Measurements from ENCODE around the gene DVL3. TPM values are rescaled to one million over a fixed set of nuclear protein-coding genes. Genes with fewer than 3 reads are reported as not detected.

Gene DVL3
- total RNA-seq, 1 experiment from 2014 or later = 73.4 TPM

DNA sequence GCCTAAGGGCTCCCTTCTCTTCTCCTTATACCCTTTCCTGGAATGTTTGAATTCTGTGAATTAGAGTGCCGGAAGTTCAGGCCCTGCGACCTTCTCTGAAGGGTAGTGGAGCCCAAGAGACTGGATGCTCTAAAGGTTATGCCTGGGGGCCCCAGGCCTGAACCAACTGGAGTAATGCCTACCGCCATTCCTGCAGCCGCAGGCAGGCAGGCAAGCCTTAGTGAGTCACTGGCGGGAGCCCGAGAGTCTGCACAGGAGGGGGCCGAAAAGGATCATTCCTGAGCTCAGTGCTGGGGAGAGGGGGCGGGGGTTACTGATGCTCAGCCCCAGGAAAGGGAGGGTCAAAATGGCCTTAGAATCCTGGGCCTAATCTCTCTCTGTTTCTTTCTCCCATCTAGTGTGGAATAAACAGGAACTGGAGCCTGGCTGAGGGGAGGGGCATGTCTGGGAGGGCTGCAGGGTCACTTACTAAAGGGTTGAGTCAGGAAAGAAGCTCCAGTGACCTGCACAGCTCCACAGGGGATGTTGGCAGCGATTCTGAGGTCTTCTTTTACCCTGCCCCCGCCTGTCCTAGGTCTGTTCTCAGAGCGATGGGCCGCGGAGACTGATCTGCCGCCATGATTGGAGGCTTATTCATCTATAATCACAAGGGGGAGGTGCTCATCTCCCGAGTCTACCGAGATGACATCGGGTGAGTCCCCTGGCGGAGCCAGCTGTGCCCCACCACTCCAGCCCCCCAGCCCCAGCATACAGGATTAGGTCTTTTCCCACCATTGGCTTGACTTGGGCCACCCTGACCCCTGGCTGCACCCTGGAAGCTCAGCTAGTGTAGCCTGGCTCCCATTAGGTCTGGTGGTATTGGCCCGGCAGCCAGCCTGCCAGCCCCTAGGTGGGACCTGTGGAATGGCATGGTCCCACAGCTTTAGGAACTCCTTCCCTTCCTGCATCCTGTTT, 21.5 kb downstream of the DVL3 start:
- Mint-ChIP-seq H3K36me3 (ENCODE audit: insufficient read depth, unreplicated experiment) (peaks cover 44% of the 10 kb centered on the region), H3K27ac (ENCODE audit: low read depth, unreplicated experiment) (peak overlapping the region; percentile 95), H3K9me3 (ENCODE audit: unreplicated experiment) (no peaks in the 10 kb centered on the region), H3K4me3 (ENCODE audit: unreplicated experiment) (peak overlapping the region; percentile 100), H3K27me3 (ENCODE audit: insufficient read depth, unreplicated experiment) (no peaks in the 10 kb centered on the region), H3K4me1 (ENCODE audit: insufficient read depth, unreplicated experiment) (peaks cover 19% of the 10 kb centered on the region)
- intact Hi-C loops (cut with micrococcal nuclease) = no loop called here
- TF ChIP-seq, protein P1, sequence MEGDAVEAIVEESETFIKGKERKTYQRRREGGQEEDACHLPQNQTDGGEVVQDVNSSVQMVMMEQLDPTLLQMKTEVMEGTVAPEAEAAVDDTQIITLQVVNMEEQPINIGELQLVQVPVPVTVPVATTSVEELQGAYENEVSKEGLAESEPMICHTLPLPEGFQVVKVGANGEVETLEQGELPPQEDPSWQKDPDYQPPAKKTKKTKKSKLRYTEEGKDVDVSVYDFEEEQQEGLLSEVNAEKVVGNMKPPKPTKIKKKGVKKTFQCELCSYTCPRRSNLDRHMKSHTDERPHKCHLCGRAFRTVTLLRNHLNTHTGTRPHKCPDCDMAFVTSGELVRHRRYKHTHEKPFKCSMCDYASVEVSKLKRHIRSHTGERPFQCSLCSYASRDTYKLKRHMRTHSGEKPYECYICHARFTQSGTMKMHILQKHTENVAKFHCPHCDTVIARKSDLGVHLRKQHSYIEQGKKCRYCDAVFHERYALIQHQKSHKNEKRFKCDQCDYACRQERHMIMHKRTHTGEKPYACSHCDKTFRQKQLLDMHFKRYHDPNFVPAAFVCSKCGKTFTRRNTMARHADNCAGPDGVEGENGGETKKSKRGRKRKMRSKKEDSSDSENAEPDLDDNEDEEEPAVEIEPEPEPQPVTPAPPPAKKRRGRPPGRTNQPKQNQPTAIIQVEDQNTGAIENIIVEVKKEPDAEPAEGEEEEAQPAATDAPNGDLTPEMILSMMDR (IDR thresholded peaks at IDR 0.05; ENCODE audit: unreplicated experiment) = no peak
- POLR2A ChIA-PET = interaction anchor here (0.5 to 4.3 kb wide), 10 partner anchors 8 to 805 kb away, joined by 3 to 31 read pairs (median 4); partner anchors contain the start of genes ABCF3, EEF1AKMT4 and EIF2B5
- CTCF ChIA-PET = interaction anchor here (0.6 to 1.1 kb wide), 4 partner anchors 50 to 271 kb away, joined by 3 to 4 read pairs (median 3); no protein-coding TSS in a partner anchor
- BruUV-seq (replicated peaks) = no TSS peak
- DNase-seq (ENCODE audit: unreplicated experiment) = peak; percentile 87

DNA sequence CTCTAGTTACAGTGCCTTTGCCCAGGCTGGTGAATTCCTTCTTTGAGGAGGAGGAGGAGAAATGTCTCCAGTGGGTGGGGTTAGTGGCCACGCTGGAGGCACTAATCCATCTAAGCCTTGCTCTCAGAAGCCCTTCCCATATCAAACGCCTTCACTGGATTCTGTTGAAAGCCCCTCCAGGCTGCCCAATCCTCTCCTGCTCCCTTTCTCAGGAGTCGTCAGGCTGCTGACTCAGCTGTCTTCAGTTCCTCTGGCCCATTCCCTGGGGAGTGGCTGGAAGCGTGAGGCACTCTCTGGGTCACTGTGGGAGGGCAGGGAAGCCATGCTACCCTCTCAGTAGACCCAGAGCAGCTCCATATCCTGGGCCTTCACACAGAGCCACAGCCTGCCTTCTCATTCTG, 22.2 kb downstream of the DVL3 start:
- H3K27ac Mint-ChIP-seq (ENCODE audit: low read depth, unreplicated experiment) = peak overlapping the region; percentile 95
- DNase-seq (ENCODE audit: unreplicated experiment) = no peak
- no peaks in the 10 kb centered on the region for H3K27me3 Mint-ChIP-seq (ENCODE audit: insufficient read depth, unreplicated experiment)
- peaks cover 16% of the 10 kb centered on the region for H3K4me1 Mint-ChIP-seq (ENCODE audit: insufficient read depth, unreplicated experiment)
- TF ChIP-seq, protein P1 (IDR thresholded peaks at IDR 0.05; ENCODE audit: unreplicated experiment) = no peak
- H3K4me3 Mint-ChIP-seq (ENCODE audit: unreplicated experiment) = no peak overlapping the region
- H3K9me3 Mint-ChIP-seq (ENCODE audit: unreplicated experiment) = no peaks in the 10 kb centered on the region
- intact Hi-C loops (cut with micrococcal nuclease) = no loop called here
- no TSS peak for BruUV-seq (replicated peaks)
- POLR2A ChIA-PET = interaction anchor here (0.5 to 4.3 kb wide), 7 partner anchors 9 to 805 kb away, joined by 3 to 31 read pairs (median 4); partner anchors contain the start of genes ABCF3, EEF1AKMT4 and EIF2B5
- H3K36me3 Mint-ChIP-seq (ENCODE audit: insufficient read depth, unreplicated experiment) = peaks cover 44% of the 10 kb centered on the region
- CTCF ChIA-PET = interaction anchor here (0.7 kb wide), 1 partner anchor 50 kb away, joined by 4 read pairs; no protein-coding TSS in a partner anchor

DNA sequence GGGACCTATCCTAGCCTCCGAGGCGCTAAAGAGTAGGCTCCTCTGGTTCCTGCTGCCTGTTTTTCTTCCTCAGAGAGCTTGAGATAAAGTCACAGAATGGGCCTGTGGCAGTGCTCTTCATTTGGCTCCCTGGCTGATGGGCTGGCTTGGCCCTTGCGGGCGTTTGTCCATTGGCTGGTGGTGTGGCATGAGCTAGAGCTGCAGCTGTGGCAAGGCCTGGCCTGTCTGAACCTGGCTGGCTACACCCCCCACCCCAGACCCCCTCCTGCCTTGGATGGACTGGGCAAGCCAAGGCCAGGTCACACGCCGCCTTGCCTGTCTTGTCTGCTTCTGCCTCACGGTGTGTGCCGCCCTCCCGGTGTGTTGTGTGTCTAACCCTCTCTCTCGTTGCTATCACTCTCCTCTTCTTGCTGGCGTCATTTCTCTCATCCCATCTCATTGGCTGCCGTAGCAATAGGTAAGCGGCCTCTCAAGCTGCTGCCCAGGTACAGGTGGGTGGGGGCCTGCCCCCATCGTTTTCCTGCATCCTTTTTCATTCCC, 22.7 kb downstream of the DVL3 start:
- Mint-ChIP-seq H3K27me3 (ENCODE audit: insufficient read depth, unreplicated experiment) (no peaks in the 10 kb centered on the region), H3K36me3 (ENCODE audit: insufficient read depth, unreplicated experiment) (peaks cover 49% of the 10 kb centered on the region), H3K4me3 (ENCODE audit: unreplicated experiment) (no peak overlapping the region), H3K9me3 (ENCODE audit: unreplicated experiment) (no peaks in the 10 kb centered on the region), H3K4me1 (ENCODE audit: insufficient read depth, unreplicated experiment) (peaks cover 16% of the 10 kb centered on the region), H3K27ac (ENCODE audit: low read depth, unreplicated experiment) (peak overlapping the region; percentile 95)
- ChIA-PET POLR2A (interaction anchor here (1.8 to 4.3 kb wide), 2 partner anchors 43 to 141 kb away, joined by 4 to 31 read pairs; partner anchors contain the start of gene EIF2B5), CTCF (interaction anchor here (1.0 kb wide), 1 partner anchor 93 kb away, joined by 3 read pairs; no protein-coding TSS in a partner anchor)
- DNase-seq (ENCODE audit: unreplicated experiment) = no peak
- TF ChIP-seq, protein P1 (IDR thresholded peaks at IDR 0.05; ENCODE audit: unreplicated experiment) = no peak
- intact Hi-C loops (cut with micrococcal nuclease) = no loop called here
- BruUV-seq (replicated peaks) = no TSS peak

Data from MCF 10A (cell line).